Bronchial epithelial cell (primary cell): ENCODE results near the gene ATE1. TPM values are rescaled to one million over a fixed set of nuclear protein-coding genes. Genes with fewer than 3 reads are reported as not detected.

Experiments used
- DNase-seq: peaks from one replicate; pipeline ENCODE4 v3.0.0-alpha.2; 2010; ENCODE audit warnings: low read depth
- FAIRE-seq: peaks from 2 replicates; lab custom pipeline; 2011; peaks lifted over from hg19 to GRCh38; lab: Jason Lieb, UNC
- H3K27me3 ChIP-seq: 2 replicates; pipeline ENCODE4 v1.5.1; 2011; ENCODE audit warnings: low read length; ENCODE audit not compliant: control insufficient read depth, insufficient read depth
- H3K36me3 ChIP-seq: 2 replicates; pipeline ENCODE4 v1.5.1; 2011; ENCODE audit warnings: low read length; ENCODE audit not compliant: control insufficient read depth, insufficient read depth
- H3K4me3 ChIP-seq: 2 replicates; pipeline ENCODE4 v1.5.1; 2011; ENCODE audit warnings: mild to moderate bottlenecking, low read depth, low read length, control low read depth
- CTCF ChIP-seq: IDR thresholded peaks from 2 replicates; pipeline ENCODE4 v1.5.1; 2011; ENCODE audit warnings: mild to moderate bottlenecking, moderate library complexity, low read length, control low read depth, inconsistent platforms; ENCODE audit not compliant: insufficient read depth, severe bottlenecking
- total RNA-seq: library from RNA; depleted of rRNA; stranded (reverse); fragments of >200 nt; gene quantifications from 2 replicates; pipeline ENCODE4 v1.2.1, GENCODE V29; 2014

ATE1 gene
- total RNA-seq, 1 donor from 2014 or later = 17.9 TPM

- no peak for DNase-seq
- no peak for FAIRE-seq
- no peak for TF ChIP-seq CTCF
- peaks cover 3% of the 10 kb centered on the region for H3K27me3 ChIP-seq
- no peak overlapping the region for H3K4me3 ChIP-seq
- H3K36me3 ChIP-seq = no peaks in the 10 kb centered on the region
Observed at GRCh38 chr10:121692626-121693025, 235.2 kb downstream of the ATE1 start.

GRCh38 chr10:121690970-121691369, 236.9 kb downstream of the ATE1 start:
- Histone ChIP-seq H3K27me3 (peaks cover 9% of the 10 kb centered on the region), H3K4me3 (no peak overlapping the region), H3K36me3 (no peaks in the 10 kb centered on the region)
- DNase-seq = no peak
- TF ChIP-seq CTCF = no peak
- FAIRE-seq = no peak

Other genes starting within 250 kb of the ATE1 start
- 17.6 and 23.4 TPM in 2 replicates for gene NSMCE4A, start 47.2 kb upstream of the ATE1 start, total RNA-seq
- 13.4 and 36.7 TPM in 2 replicates for gene TACC2, start 61.1 kb upstream of the ATE1 start, total RNA-seq